LNCaP clone FGC (cell line): ENCODE results near the gene PODXL2.

Experiments used
- DNase-seq: peaks from one replicate; pipeline ENCODE4 v3.0.0-alpha.2; 2011; ENCODE audit warnings: low read depth
- H3K4me3 ChIP-seq: 2 replicates; pipeline ENCODE4 v1.5.1; 2011; ENCODE audit warnings: mild to moderate bottlenecking, low read depth, low read length, control low read depth
- CTCF ChIP-seq: IDR thresholded peaks from 2 replicates; pipeline ENCODE4 v1.5.1; 2012; ENCODE audit warnings: mild to moderate bottlenecking; ENCODE audit not compliant: control insufficient read depth, insufficient read depth; ENCODE audit errors: extremely low read depth

PODXL2 gene

GRCh38 chr3:127656906-127657305 is 27.9 kb downstream of the PODXL2 start:
- TF ChIP-seq CTCF: no peak
- no peak for DNase-seq
- H3K4me3 ChIP-seq: no peak overlapping the region

- no peak for DNase-seq
- no peak overlapping the region for H3K4me3 ChIP-seq
- TF ChIP-seq CTCF: no peak
Observed at GRCh38 chr3:127658234-127658633, 29.2 kb downstream of the PODXL2 start.

- no peak for TF ChIP-seq CTCF
- H3K4me3 ChIP-seq: no peak overlapping the region
- no peak for DNase-seq
Observed at GRCh38 chr3:127660621-127661251, 31.8 kb downstream of the PODXL2 start.

GRCh38 chr3:127661600-127661999 is 32.6 kb downstream of the PODXL2 start:
- no peak for DNase-seq
- TF ChIP-seq CTCF: no peak
- no peak overlapping the region for H3K4me3 ChIP-seq

GRCh38 chr3:127662001-127662469 is 33.0 kb downstream of the PODXL2 start:
- TF ChIP-seq CTCF: no peak
- DNase-seq: no peak
- no peak overlapping the region for H3K4me3 ChIP-seq

- no peak for DNase-seq
- no peak for TF ChIP-seq CTCF
- no peak overlapping the region for H3K4me3 ChIP-seq
Observed at GRCh38 chr3:127663151-127663550, 34.2 kb downstream of the PODXL2 start.

- TF ChIP-seq CTCF: no peak
- DNase-seq: no peak
- H3K4me3 ChIP-seq: no peak overlapping the region
Observed at GRCh38 chr3:127665165-127665564, 36.2 kb downstream of the PODXL2 start.
